Subcutaneous abdominal adipose tissue (tissue), 5 donors: ENCODE data around the gene GPR32.

Source experiments
- H3K27ac ChIP-seq: one replicate; pipeline ENCODE4 v1.7.0; 2013; ENCODE audit warnings: low read depth, mild to moderate bottlenecking, inconsistent platforms, low read length, moderate library complexity
- H3K27me3 ChIP-seq, 5 donors: one replicate each; pipeline ENCODE4 v1.7.0; 2013; ENCODE audit warnings: low read length in 5 of 5, inconsistent platforms in 1 of 5; ENCODE audit not compliant: control insufficient read depth in 5 of 5, insufficient read depth in 4 of 5
- H3K36me3 ChIP-seq, 5 donors: one replicate each; pipeline ENCODE4 v1.7.0; 2013; ENCODE audit warnings: low read length in 5 of 5; ENCODE audit not compliant: control insufficient read depth in 5 of 5, insufficient read depth in 5 of 5
- H3K4me1 ChIP-seq, 5 donors: one replicate each; pipeline ENCODE4 v1.7.0; 2013; ENCODE audit warnings: low read length in 5 of 5, mild to moderate bottlenecking in 3 of 5, moderate library complexity in 1 of 5; ENCODE audit not compliant: control insufficient read depth in 5 of 5, insufficient read depth in 5 of 5
- H3K4me3 ChIP-seq, 5 donors: one replicate each; pipeline ENCODE4 v1.7.0; 2013; ENCODE audit warnings: low read length in 5 of 5, low read depth in 1 of 5
- H3K9ac ChIP-seq, 5 donors: one replicate each; pipeline ENCODE4 v1.7.0; 2013; ENCODE audit warnings: low read length in 5 of 5, mild to moderate bottlenecking in 4 of 5, moderate library complexity in 3 of 5
- H3K9me3 ChIP-seq, 5 donors: one replicate each; pipeline ENCODE4 v1.7.0; 2013; ENCODE audit warnings: low read length in 5 of 5; ENCODE audit not compliant: control insufficient read depth in 5 of 5
- donor health status: healthy.
- donor health status: healthy.
- donor health status: healthy.
- donor health status: healthy.
- donor health status: healthy.

GPR32 gene

GRCh38 chr19:50812474-50812873 is 42.2 kb downstream of the GPR32 start:
- Histone ChIP-seq H3K4me3 (no peak overlapping the region), H3K36me3 (no peaks in the 10 kb centered on the region), H3K27me3 (peaks cover 7 to 36% (median 22%) of the 10 kb centered on the region in 5 donors), H3K9ac (no peak overlapping the region), H3K4me1 (no peaks in the 10 kb centered on the region), H3K9me3 (peaks cover 0 to 4% (median 0%) of the 10 kb centered on the region in 5 donors), H3K27ac (no peak overlapping the region)

GRCh38 chr19:50814883-50815282 is 44.6 kb downstream of the GPR32 start:
- H3K9me3 ChIP-seq, result peaks cover 0 to 4% (median 0%) of the 10 kb centered on the region in 5 donors
- peaks cover 0 to 5% (median 5%) of the 10 kb centered on the region in 5 donors for H3K4me1 ChIP-seq
- no peak overlapping the region for H3K9ac ChIP-seq
- H3K4me3 ChIP-seq, result no peak overlapping the region
- H3K27me3 ChIP-seq, result peaks cover 26 to 58% (median 44%) of the 10 kb centered on the region in 5 donors
- H3K36me3 ChIP-seq, result no peaks in the 10 kb centered on the region
- no peak overlapping the region for H3K27ac ChIP-seq

GRCh38 chr19:50815439-50815838 is 45.2 kb downstream of the GPR32 start:
- H3K27ac ChIP-seq, result no peak overlapping the region
- peaks cover 0 to 5% (median 5%) of the 10 kb centered on the region in 5 donors for H3K4me1 ChIP-seq
- peaks cover 29 to 62% (median 47%) of the 10 kb centered on the region in 5 donors for H3K27me3 ChIP-seq
- H3K9ac ChIP-seq, result no peak overlapping the region
- no peak overlapping the region for H3K4me3 ChIP-seq
- no peaks in the 10 kb centered on the region for H3K36me3 ChIP-seq
- H3K9me3 ChIP-seq, result peaks cover 0 to 4% (median 0%) of the 10 kb centered on the region in 5 donors

DNA sequence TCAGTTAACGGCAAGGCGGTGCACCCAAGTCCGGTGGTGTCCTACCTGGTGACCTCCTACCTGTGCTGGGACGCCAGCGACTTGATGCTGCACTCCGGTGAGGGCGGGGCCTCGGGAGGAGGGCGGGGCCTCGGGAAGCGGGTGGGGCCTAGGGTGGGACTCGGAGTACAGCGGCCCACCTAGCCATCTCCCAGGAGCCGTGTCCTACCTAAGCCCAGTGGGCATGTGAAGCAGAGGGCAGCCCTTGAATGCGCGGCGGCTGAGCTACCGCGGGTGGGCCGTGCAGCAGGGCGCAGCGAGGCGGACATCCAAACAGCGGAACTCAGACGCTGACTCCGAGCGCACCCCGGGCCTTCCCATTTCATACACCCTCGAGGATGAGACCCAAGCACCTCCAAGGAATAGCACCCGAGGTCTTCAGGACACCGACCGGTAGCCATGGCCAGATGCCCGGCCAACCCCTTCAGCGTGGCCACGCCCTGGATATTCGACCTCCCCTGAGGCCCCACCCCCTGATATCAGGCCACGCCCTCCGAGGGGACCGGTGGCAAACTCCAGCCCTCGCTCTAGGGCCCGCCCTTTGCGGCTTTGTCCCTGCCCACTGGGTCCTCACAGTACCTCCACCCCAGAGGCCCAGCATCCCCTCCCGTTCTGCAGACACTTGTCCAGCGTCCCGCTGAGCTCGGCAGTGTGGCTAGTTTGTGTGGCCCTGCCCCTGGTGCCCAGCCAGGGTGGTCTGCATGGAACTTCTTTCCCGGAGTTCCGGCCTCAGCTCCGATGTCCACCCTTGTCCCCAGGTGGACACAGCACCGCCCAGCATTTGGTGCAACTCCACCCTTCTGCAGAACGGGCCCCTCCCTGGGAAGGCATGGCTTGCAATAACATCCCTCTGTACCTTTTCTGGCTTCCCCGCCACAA is 47.9 kb downstream of the GPR32 start:
- Histone ChIP-seq H3K27me3 (peaks cover 29 to 71% (median 57%) of the 10 kb centered on the region in 5 donors), H3K27ac (no peak overlapping the region), H3K9me3 (peaks cover 0 to 4% (median 0%) of the 10 kb centered on the region in 5 donors), H3K9ac (no peak overlapping the region), H3K4me3 (peak overlapping the region in 3 of 5 donors; percentile 31 to 53 (median 35)), H3K4me1 (peaks cover 1 to 7% (median 5%) of the 10 kb centered on the region in 5 donors), H3K36me3 (no peaks in the 10 kb centered on the region)

- H3K9ac ChIP-seq, result no peak overlapping the region
- no peak overlapping the region for H3K4me3 ChIP-seq
- H3K27me3 ChIP-seq, result peaks cover 29 to 79% (median 59%) of the 10 kb centered on the region in 5 donors
- no peak overlapping the region for H3K27ac ChIP-seq
- no peaks in the 10 kb centered on the region for H3K36me3 ChIP-seq
- H3K4me1 ChIP-seq, result peaks cover 1 to 7% (median 5%) of the 10 kb centered on the region in 5 donors
- peaks cover 0 to 4% (median 0%) of the 10 kb centered on the region in 5 donors for H3K9me3 ChIP-seq
Measured at GRCh38 chr19:50818859-50819472, 48.7 kb downstream of the GPR32 start.

GRCh38 chr19:50819636-50820035 is 49.4 kb downstream of the GPR32 start:
- Histone ChIP-seq H3K27ac (no peak overlapping the region), H3K4me3 (no peak overlapping the region), H3K9me3 (peaks cover 0 to 4% (median 0%) of the 10 kb centered on the region in 5 donors), H3K27me3 (peaks cover 29 to 79% (median 59%) of the 10 kb centered on the region in 5 donors), H3K36me3 (no peaks in the 10 kb centered on the region), H3K9ac (no peak overlapping the region), H3K4me1 (peaks cover 1 to 7% (median 5%) of the 10 kb centered on the region in 5 donors)

- H3K9ac ChIP-seq, result no peak overlapping the region
- H3K4me1 ChIP-seq, result peaks cover 1 to 7% (median 5%) of the 10 kb centered on the region in 5 donors
- H3K27me3 ChIP-seq, result peaks cover 28 to 75% (median 59%) of the 10 kb centered on the region in 5 donors
- no peak overlapping the region for H3K27ac ChIP-seq
- H3K9me3 ChIP-seq, result peaks cover 0 to 4% (median 0%) of the 10 kb centered on the region in 5 donors
- no peaks in the 10 kb centered on the region for H3K36me3 ChIP-seq
- H3K4me3 ChIP-seq, result no peak overlapping the region
Measured at GRCh38 chr19:50820086-50820485, 49.8 kb downstream of the GPR32 start.

- no peaks in the 10 kb centered on the region for H3K36me3 ChIP-seq
- no peak overlapping the region for H3K4me3 ChIP-seq
- H3K4me1 ChIP-seq, result peaks cover 1 to 7% (median 5%) of the 10 kb centered on the region in 5 donors
- H3K27me3 ChIP-seq, result peaks cover 26 to 69% (median 55%) of the 10 kb centered on the region in 5 donors
- peak overlapping the region in 1 of 5 donors; percentile 35 for H3K9ac ChIP-seq
- H3K9me3 ChIP-seq, result no peaks in the 10 kb centered on the region
- no peak overlapping the region for H3K27ac ChIP-seq
Measured at GRCh38 chr19:50820549-50821247, 50.4 kb downstream of the GPR32 start.

DNA sequence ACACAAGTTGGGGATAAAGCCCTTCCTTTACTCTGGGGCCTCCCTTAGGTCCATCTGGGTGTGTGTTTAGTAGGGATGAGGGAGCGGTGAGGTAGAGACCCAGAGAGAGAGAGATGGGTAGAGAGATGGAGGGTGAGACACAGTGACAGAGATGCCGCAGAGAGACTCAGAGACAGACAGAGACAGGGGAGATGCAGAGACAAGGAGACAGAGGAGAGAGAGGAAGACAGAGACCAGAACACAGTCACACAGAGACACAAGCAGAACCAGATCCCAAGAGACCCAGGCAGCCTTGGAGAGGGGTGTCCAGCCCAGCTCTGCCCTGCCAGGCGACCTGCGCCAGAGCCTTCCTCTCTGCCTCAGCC is 51.0 kb downstream of the GPR32 start:
- H3K9ac ChIP-seq, result no peak overlapping the region
- peaks cover 1 to 7% (median 5%) of the 10 kb centered on the region in 5 donors for H3K4me1 ChIP-seq
- no peak overlapping the region for H3K27ac ChIP-seq
- H3K36me3 ChIP-seq, result no peaks in the 10 kb centered on the region
- H3K4me3 ChIP-seq, result no peak overlapping the region
- H3K9me3 ChIP-seq, result no peaks in the 10 kb centered on the region
- H3K27me3 ChIP-seq, result peaks cover 26 to 68% (median 54%) of the 10 kb centered on the region in 5 donors
